Hematopoietic multipotent progenitor cell treated with erythropoietin and hydrocortisone succinate and interleukin-3 and kit ligand, for 15 days (in vitro differentiated cells): ENCODE measurements around the gene IFI27L2.

Experiments
- DNase-seq: peaks from one replicate; pipeline ENCODE4 v3.0.0-alpha.2; 2015; ENCODE audit warnings: low spot score

The IFI27L2 gene

DNA sequence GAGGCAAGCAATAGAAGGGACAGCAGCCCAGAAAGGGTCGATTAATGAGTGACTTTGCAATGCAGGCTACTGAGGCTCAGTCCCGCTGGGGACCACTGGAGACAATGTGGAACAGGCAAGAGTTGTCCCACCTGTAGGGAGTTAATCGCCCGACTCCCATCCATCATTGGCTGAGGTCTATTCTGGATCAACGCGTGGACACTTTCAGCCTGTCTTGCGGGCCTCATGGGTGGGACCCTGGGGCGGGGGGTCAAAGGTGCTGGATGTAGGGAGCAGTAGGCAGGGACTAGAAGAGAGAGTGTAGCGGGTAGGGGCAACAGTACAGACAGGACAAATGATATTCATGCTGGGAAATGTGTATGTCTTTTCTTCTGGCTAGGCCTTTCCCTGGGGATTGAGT lies 6.1 kb downstream of the IFI27L2 start:
- DNase-seq, result no peak

DNA sequence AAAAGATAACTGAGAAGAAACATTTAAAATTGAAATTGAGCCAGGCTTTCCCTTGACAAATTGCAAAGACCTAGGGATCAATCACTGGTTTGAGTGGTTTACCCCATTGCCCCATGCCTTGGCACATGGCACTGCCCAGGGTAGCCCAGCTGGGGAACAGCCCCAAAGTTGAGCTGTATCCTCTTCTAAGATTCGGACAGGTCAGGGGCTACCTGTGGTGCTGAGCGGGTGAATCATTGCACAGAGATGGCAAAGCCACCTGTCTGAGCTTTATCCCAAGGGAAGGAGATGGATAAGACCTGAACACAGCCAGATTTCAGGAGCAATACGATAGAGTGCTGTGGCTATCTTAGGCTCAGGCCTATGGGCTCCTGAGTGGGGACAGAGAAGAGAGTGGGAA lies 7.0 kb downstream of the IFI27L2 start:
- DNase-seq, result no peak

DNA sequence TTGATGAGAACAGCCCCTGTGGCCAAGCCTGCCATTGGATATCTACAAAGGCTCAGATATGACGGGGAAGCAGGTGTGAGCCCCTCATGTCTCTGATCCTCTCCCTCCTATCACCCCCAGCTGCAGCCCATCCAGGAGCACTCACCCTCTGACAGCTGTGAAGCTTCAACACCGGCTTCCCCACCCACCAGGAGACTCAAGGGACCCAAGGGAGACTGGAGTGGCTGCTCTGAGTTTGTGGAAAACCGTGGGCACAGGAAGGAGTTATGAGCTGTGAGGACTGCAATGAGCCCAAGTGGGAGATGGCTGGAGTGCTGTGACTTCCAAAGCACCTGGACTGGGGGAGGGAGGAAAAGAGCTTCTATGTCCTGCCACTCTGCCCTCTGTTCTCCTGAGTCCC lies 7.9 kb downstream of the IFI27L2 start:
- DNase-seq, result no peak

DNA sequence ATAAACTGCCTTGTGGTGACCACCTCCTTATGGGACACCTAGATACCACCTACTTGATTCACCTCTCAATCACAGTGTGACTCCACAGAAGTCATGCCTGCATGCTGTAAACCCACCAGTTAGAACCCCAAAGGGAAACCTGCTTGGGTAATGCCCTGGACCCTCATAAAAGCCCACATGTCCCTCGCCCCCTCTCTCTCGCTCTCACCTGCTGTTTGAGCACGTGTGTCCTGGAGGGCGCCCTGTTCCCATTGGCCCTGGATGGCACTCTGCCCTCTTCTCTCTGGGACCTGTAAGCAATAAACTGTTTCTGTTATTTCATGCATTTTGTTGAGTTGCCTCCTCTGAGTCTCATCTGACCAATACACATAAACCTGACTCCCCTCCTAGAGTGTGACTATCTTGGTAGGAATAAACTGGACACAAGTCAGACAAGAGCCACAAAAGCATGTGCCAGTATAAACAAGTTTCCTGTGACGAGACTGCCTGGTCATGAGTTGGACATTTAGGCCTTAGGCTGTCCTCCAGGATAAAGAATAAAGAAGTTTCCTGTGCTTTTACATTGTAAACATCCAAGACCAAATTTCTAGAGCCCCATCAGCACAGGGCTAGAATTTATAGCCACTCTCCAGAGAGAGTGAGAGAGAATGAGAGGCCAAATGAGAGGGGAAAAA lies 8.6 kb downstream of the IFI27L2 start:
- no peak for DNase-seq

DNA sequence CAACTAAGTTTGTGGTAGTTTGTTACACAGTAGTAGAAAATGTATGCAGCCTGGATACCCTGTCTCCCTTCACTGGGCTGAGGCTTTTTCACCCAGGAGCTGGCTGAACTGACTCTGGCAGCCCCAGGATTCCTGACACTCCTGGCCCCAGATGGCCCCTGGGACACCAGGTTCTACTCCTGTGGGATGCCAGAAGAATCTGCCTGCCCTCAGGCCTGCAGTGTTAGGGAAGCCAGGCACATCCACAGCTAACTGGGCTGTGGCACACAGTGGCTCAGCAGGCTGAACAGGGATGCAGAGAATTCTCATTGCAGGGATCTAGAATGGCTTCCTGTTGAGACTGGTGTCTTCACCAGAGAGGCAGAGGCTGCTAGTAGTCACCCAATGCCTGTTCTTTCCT lies 10.3 kb downstream of the IFI27L2 start:
- DNase-seq, result no peak

DNA sequence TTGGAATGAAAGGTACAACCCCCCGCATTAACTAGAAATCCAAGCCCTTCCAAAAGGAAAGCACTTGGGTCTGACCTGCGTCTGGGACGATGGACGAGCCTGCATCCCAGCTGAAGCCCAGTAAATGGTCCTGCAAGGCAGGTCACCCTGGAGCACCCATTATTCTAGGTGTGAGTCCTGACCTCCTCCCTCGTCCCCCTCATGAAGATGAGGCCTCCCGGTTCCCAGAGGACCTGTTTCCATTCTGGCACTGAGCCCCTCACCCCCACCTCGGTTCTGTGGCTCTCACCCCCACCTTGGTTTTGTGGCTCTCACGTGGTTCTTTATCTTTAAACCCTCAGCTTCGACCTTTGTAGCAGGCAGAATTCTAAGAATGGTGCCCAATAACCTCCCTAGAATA lies 11.5 kb downstream of the IFI27L2 start:
- no peak for DNase-seq

DNA sequence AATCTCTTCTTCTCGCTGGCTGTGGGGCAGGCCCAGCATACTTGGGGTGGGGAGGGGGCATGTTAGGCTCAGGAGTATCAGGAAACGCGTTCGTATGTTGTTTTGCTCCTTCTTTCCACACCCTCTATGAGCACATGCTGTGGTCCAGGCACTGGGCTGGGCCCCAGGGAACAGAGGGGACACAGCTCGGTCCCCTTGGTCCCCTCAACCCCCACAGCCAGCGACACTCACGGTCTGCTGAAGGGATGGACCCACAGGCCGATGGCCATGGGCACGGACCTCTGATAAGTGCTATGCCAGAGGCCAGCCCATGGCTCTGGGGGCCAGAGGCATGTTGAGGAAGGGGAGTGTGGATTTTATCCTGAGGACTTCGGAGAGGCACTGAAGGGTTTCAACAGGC lies 12.7 kb downstream of the IFI27L2 start:
- DNase-seq, result no peak

DNA sequence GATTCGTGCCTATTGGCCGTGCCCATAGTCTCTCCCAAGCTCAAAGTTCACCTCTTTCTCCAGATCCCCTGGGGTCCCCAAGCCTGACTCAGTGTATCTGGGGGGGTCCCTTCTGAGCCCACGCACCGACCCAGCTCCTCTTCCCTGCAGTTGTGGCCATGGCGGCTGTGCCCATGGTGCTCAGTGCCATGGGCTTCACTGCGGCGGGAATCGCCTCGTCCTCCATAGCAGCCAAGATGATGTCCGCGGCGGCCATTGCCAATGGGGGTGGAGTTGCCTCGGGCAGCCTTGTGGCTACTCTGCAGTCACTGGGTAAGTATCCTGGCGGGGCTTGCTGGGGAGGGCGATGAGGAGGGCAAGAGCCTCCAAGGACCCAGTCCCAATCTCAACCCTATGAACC lies 13.8 kb downstream of the IFI27L2 start:
- DNase-seq, result no peak

DNA sequence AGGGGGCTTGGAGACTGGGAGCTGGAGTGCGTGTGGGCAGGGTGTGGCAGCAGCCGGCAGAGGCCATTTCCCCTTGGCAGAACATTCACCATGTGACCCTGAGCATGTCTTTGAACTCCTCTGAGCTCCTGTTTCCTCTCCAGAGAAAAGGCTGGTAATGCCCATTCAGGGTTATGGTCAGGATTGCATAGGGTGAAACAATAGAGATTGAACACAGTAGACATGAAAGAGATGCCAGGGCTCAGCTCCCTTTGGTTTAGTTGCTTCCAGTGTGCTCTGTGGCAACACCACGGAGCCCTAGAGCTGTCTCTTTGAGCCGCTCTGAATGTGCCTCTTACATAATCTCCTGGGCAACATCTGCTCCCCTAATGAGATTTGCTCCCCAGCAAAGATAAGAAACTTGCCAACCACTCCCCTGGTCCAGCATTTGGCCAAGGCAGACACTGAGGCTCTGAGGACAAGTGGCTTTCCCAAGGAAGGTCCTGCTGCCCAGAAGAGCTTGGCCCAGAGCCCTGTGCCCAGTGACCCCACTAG lies 14.3 kb downstream of the IFI27L2 start:
- peak; percentile 28 for DNase-seq

DNA sequence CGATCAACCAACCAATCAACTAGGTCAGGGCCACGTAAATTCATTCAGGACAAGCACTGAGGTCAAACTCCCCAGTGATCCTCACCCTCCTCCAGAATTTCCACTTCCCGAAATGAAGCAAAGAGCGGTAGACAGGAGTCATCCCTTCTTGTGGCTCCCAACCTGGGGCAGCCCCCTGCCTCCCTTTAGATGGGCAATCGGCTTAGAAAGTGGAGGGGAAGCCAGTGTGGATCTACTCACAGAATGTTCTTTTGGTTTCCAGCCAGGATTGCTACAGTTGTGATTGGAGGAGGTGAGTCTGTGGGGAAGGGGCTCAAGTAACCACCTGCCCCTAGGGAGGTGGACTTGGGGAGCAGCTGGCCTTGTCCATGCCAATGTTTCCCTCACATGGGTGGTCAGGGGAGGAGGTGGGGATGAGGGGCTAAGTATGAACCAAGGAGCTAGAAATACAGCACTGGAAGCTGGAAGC lies 14.8 kb downstream of the IFI27L2 start:
- DNase-seq, result no peak

DNA sequence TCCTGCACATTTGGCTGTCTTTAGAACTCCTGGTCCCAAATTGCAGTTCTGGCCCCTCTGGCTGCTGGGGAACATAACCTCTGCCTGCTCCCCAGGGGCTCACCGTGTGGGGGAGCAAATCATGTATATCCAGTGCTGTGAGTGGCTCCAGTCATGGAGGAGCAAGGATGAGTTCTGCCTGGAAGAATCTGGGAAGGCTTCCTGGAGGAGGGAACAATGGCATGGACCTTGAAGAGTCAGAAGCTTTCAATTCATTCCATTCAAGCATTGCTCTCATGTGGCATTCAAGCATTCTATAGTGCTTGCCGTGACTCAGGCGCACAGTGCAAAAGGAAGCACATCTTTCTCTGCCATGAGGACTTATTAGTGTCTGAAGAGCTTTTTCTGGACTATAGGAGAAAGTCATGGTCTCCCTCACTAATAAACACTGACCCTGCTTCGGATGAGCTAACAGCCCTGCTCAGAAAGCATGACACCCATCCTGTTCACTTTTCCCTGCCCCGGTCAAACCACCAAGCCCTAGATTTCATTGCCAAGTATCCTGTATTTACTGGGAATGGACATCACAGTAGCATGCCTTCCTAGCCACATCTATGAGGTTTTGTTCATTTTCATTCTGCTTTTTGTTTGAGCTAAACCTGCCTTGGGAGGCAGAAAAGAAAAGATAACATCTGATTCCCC lies 15.4 kb downstream of the IFI27L2 start:
- no peak for DNase-seq

DNA sequence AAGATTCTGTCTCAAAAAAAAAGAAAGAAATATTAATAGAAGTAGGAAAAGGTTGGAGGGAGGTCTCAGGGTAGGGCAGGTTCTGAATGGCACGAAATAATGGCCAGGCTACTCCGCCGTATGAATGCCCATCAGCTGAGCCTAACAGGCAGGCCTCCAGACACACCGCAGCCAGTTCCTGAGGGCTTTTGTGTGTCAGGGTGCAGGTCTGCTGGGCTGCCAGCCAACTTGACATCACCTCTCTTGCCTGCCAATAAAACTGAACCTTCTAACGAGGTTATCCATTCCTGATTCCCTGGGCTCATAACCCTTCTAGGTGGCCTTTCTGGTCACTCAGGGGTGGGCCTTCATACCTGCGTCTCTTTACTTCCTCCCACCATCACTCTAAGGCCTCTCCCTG lies 15.9 kb downstream of the IFI27L2 start:
- DNase-seq, result no peak

DNA sequence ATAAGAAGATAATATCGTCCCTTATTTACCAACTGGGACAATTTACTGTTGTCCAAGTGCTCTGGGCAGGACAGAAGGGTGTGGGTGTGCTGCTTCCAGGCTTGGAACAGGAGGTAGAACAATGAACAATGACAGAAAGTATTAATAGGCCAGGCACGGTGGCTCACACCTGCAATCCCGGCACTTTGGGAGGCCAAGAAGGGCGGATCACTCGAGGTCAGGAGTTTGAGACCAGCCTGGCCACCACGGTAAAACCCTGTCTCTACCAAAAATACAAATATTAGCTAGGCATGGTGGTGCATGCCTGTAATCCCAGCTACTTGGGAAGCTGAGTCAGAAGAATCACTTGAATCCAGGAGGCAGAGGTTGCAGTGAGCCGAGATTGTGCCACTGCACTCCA lies 16.3 kb downstream of the IFI27L2 start:
- DNase-seq, result no peak

DNA sequence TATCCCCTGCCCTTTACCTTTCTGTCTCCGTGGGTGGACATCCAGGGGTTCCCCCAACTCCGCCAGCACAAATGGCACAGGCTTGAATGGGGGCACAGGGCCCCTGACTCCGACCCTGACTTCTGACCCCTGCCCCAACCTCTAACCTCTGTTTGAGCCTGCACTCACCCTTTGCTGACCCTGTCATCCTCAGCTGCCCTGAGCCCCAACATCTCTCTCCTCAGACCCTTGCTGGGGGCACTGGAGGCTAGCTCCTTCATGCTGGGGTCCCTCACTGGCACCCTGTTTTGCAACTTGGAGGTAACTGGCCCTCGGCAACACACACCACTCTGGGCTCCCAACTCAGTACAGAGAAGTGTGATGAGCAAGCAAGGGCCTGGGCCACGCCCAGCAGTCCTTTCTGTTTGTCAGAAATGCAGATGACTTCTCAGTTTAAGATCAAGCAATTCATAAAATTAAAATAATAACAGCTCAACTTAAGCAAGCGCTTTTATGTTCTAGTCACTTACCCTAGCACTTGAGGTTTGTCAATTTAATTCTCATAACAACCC lies 16.8 kb downstream of the IFI27L2 start:
- DNase-seq, result no peak

DNA sequence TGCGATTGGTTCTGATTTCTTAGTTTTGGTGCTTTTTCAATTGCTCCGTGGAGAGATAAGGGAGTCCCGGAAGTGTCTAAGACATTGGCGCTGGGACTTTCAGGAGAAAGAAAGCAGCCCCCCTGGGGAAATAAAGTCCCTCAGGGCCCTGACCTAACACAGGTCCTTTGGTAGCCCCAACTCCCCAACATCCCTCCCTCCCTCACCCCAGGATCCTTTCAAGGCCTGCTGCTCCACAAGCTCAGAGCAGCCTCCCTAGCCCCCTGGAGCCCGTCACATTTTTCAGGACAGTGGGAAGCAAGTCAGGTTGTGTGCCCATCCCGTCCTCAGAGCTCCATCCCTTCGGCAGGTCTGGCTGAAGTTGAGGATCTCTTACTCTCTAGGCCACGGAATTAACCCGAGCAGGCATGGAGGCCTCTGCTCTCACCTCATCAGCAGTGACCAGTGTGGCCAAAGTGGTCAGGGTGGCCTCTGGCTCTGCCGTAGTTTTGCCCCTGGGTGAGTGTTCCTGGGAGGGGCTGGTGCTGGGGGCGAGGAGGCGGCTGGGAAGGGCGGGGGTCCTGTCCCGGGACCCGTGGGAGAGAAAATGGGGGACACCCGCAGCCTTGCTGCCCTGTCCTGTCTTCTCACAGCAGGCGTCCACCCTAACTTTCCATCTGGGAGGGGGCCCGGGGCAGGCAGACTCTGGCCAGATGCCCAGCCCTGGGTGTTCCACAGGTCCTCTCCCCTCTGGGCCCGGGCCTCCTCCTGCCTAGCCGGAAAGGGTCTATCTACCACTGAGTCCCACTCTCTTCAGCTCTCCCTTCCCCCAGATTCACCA lies 17.9 kb downstream of the IFI27L2 start:
- DNase-seq, result no peak

DNA sequence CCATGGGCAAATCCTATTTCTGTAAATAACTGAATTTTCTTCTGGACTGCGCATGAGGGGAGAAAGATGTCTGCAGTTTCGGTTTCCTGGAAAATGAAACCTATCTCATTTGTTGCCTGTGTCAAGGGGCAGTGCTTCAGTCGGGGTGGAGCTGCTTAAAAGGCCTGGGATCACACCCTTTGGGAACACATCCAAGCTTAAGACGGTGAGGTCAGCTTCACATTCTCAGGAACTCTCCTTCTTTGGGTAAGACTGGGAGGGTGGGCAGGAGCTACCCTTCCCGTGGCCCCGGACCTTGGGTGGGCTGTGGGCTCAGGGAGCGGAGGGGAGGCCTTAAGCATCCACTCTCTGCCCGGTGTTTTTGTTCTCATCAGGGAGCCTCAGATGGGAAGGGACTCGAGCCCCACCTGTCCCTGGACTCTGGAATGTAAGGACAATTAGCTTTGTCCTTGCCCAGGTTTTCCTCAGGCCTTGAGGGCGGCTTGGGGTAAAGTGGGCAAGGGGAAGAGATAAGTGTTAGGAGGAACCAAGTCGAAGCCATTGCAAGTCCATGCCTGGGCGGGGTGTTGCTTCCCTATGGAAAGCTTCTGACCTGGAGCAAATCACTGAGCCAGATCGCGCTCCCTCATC lies 18.7 kb downstream of the IFI27L2 start, which contains the start of gene IFI27:
Gene IFI27, plus strand, starts transcription at position 185 of the 630 bp plus-strand sequence.
- DNase-seq, result peak; percentile 76

DNA sequence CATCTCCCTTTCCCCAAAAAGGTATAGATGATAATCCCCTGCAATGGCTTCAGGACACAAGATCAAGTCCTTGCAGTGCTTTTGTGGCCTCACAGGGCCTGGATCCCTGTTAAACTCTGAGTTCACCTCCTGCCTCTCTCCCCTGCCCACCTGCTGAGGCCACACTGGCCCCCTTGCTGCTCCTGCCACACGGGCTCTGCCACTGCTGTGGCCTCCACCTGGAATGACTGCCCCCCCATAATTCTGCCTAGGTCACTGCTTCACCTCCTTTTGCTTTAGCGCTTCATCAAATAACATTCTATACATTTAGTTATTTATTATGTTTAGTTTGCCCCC lies 19.5 kb downstream of the IFI27L2 start:
- DNase-seq, result no peak

DNA sequence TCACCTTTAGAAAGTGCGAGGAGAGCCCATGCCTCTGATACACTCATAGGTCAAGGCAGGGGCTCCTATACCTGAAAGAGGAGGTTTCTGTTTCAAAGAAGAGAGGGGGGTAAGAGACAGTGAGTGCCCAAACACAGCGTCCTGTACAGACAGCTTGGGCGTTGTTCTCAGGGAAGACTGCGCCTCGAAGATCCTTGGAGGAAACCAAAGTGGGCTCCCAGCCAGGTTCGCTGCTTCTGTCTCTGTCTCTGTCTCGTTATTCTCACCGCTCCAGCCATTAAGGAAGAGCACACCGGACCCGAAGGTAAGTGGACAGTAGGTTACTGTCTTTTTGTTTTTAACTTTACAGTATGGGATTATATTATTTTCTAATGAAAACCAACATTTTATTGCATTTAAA lies 24.7 kb downstream of the IFI27L2 start:
- DNase-seq, result no peak

DNA sequence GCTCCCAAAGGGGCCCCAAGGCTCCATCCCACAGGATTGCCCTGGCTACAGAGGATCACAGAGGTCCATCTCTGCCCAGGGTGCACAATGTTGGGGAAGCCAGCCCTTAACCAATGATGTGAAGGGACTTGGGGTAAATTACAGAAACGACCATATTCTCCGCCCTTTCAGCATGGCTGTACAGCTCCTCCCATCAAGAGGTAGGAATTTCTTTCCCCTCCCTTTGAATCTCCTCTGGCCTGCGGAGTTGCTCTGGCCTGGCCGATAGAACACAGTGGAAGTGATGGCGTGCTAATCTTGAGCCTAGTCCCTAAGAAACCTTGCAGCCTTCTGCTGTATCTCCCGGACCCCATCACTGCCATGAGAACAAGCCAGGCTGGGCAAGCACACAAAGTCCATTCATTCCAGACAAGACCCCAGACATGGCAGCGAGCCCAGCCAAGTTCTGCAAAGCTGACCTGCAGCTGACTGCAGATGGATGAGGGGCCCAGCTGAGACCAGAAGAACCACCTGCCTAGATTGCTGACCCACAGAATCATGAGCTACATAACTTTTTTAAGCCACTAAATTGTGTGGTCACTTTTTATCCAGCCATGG lies 25.8 kb downstream of the IFI27L2 start:
- no peak for DNase-seq

DNA sequence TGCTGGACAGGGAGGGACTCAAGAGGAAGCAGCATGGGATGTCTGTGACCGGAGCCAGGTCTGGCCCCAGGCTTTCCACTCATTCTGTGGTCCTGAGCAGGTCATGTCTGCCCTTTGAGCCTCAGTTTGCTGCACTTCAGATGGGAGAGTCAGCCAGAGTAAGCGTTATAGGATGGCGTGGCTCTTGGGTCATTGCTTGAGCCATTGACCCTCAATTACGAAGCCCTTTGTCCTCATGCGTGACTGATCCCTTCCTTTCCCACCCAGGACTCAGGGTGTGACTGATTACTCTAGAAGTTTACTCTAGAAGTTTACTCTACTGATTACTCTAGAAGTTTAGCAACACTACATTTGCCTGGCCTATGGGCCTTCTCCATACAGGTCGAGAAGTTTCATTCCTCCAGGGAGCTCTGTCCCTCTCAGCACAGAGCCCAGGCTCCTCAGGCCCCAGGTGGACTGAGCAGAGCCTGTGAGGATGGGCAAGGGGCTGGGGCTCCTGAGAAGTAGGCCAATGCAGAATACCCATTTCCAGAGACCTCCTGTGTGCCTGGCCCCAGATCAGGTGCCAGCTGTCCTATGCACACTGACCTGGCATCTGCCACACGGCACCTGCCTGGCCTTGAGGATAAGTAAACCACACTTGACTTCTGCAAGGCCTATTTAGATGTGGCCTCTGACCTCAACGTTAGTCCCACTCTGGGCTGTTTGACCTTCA lies 26.5 kb downstream of the IFI27L2 start:
- no peak for DNase-seq

DNA sequence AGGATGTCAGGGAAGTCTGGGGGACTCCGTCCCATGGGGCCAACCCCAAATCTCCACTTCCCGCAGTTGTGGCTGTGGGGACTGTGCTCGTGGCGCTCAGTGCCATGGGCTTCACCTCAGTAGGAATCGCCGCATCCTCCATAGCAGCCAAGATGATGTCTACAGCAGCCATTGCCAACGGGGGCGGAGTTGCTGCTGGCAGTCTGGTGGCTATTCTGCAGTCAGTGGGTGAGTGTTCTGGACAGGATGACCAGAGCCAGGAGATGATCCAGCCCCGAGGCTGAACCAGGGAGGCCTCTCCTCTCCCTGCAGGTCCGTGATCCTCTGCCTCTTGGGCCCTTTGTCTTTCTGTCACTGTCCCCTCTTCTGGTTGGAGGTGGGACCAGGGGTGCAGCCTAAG lies 27.7 kb downstream of the IFI27L2 start:
- DNase-seq, result no peak
